ENCODE data around the gene BTBD9.
A peak's percentile ranks its signal among the peaks of the same experiment; 100 is the strongest.

BTBD9 gene

GRCh38 chr6:38639498-38640215 lies at the start of gene BTBD9:
TSS of gene BTBD9 (minus strand) at chr6:38639929.
- peak; percentile 87 for DNase-seq

- no peak for DNase-seq
These were observed 48.9 kb upstream of the BTBD9 start for GRCh38 chr6:38688579-38689087.

GRCh38 chr6:38687549-38687948 lies 47.8 kb upstream of the BTBD9 start:
- no peak for DNase-seq

- no peak for DNase-seq
These were observed 47.3 kb upstream of the BTBD9 start for GRCh38 chr6:38687043-38687353.

- DNase-seq = no peak
These were observed 46.7 kb upstream of the BTBD9 start for GRCh38 chr6:38686270-38687042.

GRCh38 chr6:38684904-38685303 lies 45.2 kb upstream of the BTBD9 start:
- DNase-seq = no peak

- no peak for DNase-seq
These were observed 44.5 kb upstream of the BTBD9 start for GRCh38 chr6:38684237-38684636.

GRCh38 chr6:38681850-38682249 lies 42.1 kb upstream of the BTBD9 start:
- no peak for DNase-seq

- no peak for DNase-seq
These were observed 39.9 kb upstream of the BTBD9 start for GRCh38 chr6:38679668-38680067.

GRCh38 chr6:38678178-38678760 lies 38.5 kb upstream of the BTBD9 start:
- no peak for DNase-seq

- no peak for DNase-seq
These were observed 37.3 kb upstream of the BTBD9 start for GRCh38 chr6:38676974-38677544.

- DNase-seq = no peak
These were observed 36.7 kb upstream of the BTBD9 start for GRCh38 chr6:38676236-38676973.

GRCh38 chr6:38673397-38674165 lies 33.9 kb upstream of the BTBD9 start:
- peak; percentile 11 for DNase-seq

- peak; percentile 63 for DNase-seq
These were observed 32.2 kb upstream of the BTBD9 start for GRCh38 chr6:38671885-38672467.

- no peak for DNase-seq
These were observed 18.9 kb upstream of the BTBD9 start for GRCh38 chr6:38658418-38659167.

GRCh38 chr6:38656896-38657295 lies 17.2 kb upstream of the BTBD9 start:
- DNase-seq = no peak

GRCh38 chr6:38654263-38654662 lies 14.5 kb upstream of the BTBD9 start:
- DNase-seq = no peak

GRCh38 chr6:38651121-38651784 lies 11.5 kb upstream of the BTBD9 start:
- DNase-seq = no peak

- DNase-seq = no peak
These were observed 10.6 kb upstream of the BTBD9 start for GRCh38 chr6:38650207-38650752.

- no peak for DNase-seq
These were observed 10.0 kb upstream of the BTBD9 start for GRCh38 chr6:38649744-38650143.

Data from CD4-positive, alpha-beta T cell treated with Interleukin-10 for 1 hour (primary cell).